ENCODE results near the gene ROBO2. TPM values are rescaled to one million over a fixed set of nuclear protein-coding genes. Genes with fewer than 3 reads are reported as not detected.

ROBO2 gene
- total and polyA plus RNA-seq, 2 donors from 2014 or later: 1.3 to 1.6 TPM

DNA sequence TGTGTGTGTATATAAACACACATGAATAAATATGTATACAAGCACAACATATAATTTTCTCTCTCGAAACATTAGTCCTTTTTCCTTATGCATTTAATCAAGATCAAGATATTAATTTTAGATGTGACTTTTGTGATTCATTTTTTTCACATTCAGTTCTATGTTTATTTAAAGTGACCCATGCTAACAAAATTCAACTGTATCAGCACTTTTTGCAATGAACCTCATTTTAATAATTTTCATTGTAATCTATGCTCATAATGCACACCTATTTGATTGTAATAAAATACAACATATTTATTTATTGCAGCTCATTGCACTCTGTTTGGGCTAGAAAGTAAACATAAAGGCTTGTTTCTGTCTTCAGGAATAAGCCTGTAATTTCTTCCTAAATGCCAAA lies 586.3 kb downstream of the ROBO2 start:
- H3K36me3 ChIP-seq (ENCODE audit: control insufficient read depth in 2 of 3, insufficient read depth in 3 of 3, low read length in 3 of 3): no peaks in the 10 kb centered on the region
- DNase-seq: no peak
- H3K4me3 ChIP-seq (ENCODE audit: low read length in 3 of 3): no peak overlapping the region
- no peaks in the 10 kb centered on the region for H3K27me3 ChIP-seq (ENCODE audit: control insufficient read depth, insufficient read depth, low read length)
- no peak overlapping the region for H3K27ac ChIP-seq (ENCODE audit: low read depth in 2 of 2, low read length in 2 of 2)
- TF ChIP-seq, protein P1, sequence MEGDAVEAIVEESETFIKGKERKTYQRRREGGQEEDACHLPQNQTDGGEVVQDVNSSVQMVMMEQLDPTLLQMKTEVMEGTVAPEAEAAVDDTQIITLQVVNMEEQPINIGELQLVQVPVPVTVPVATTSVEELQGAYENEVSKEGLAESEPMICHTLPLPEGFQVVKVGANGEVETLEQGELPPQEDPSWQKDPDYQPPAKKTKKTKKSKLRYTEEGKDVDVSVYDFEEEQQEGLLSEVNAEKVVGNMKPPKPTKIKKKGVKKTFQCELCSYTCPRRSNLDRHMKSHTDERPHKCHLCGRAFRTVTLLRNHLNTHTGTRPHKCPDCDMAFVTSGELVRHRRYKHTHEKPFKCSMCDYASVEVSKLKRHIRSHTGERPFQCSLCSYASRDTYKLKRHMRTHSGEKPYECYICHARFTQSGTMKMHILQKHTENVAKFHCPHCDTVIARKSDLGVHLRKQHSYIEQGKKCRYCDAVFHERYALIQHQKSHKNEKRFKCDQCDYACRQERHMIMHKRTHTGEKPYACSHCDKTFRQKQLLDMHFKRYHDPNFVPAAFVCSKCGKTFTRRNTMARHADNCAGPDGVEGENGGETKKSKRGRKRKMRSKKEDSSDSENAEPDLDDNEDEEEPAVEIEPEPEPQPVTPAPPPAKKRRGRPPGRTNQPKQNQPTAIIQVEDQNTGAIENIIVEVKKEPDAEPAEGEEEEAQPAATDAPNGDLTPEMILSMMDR (IDR thresholded peaks at IDR 0.05; ENCODE audit: borderline replicate concordance, extremely low read depth, insufficient read depth): no peak
- FAIRE-seq: no peak
- no peak overlapping the region for H3K9ac ChIP-seq (ENCODE audit: low read length in 3 of 3)
- no peaks in the 10 kb centered on the region for H3K4me1 ChIP-seq (ENCODE audit: control insufficient read depth in 2 of 3, insufficient read depth in 2 of 3, low read depth in 1 of 3, low read length in 3 of 3)
- peaks cover 0 to 4% (median 0%) of the 10 kb centered on the region in 3 donors for H3K9me3 ChIP-seq (ENCODE audit: control insufficient read depth in 2 of 3, insufficient read depth in 1 of 3, low read length in 3 of 3)
- intact Hi-C loops (cut with DNase I): no loop called here

DNA sequence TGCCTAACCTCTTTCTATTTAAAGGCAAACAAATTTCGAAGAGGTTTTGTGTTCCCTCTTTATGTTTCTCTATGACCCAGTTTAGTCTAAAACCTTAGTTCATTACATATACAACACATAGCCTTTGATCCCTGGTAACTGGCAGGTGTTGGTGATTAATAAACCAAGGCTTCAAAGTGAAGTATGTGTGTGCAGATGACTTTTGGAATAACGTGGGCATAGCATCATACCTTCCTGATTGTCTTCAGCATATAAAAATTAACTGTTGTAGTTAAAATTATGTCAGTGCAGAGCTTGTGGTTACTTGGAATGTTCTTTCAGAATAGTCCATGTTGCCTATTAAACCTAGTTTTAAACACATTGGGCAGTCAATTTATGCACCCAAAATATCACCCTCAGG lies 608.3 kb downstream of the ROBO2 start:
- DNase-seq (no peak), FAIRE-seq (no peak)
- TF ChIP-seq, protein P1 (IDR thresholded peaks at IDR 0.05; ENCODE audit: borderline replicate concordance, extremely low read depth, insufficient read depth): no peak
- Histone ChIP-seq H3K9me3 (ENCODE audit: control insufficient read depth in 2 of 3, insufficient read depth in 1 of 3, low read length in 3 of 3) (no peaks in the 10 kb centered on the region), H3K27me3 (ENCODE audit: control insufficient read depth, insufficient read depth, low read length) (no peaks in the 10 kb centered on the region), H3K9ac (ENCODE audit: low read length in 3 of 3) (no peak overlapping the region), H3K27ac (ENCODE audit: low read depth in 2 of 2, low read length in 2 of 2) (no peak overlapping the region), H3K36me3 (ENCODE audit: control insufficient read depth in 2 of 3, insufficient read depth in 3 of 3, low read length in 3 of 3) (no peaks in the 10 kb centered on the region), H3K4me3 (ENCODE audit: low read length in 3 of 3) (no peak overlapping the region), H3K4me1 (ENCODE audit: control insufficient read depth in 2 of 3, insufficient read depth in 2 of 3, low read depth in 1 of 3, low read length in 3 of 3) (no peaks in the 10 kb centered on the region)
- intact Hi-C loops (cut with DNase I): no loop called here

DNA sequence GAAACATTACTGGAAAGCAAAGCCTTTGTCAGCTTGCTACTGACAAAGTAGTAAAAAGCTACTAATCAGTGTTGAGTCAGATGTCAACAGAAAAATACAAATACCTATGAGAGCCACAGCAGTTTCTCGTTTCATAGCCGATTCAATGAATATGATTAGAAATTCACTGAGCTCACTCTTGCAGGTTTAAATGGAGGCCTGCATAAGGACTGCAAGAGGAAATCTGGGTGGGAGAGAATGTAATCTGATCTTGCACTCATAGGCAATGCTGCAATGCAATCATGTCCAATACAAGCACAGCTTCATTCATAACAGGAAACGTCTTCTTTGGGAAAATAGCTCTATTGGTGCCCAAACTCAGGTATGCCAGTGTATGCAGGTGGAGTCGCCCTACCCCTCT lies 608.8 kb downstream of the ROBO2 start:
- intact Hi-C loops (cut with DNase I): no loop called here

More for the DNA sequence above, 608.8 kb downstream of the ROBO2 start:
- Histone ChIP-seq H3K4me1 (ENCODE audit: control insufficient read depth in 2 of 3, insufficient read depth in 2 of 3, low read depth in 1 of 3, low read length in 3 of 3) (no peaks in the 10 kb centered on the region), H3K4me3 (ENCODE audit: low read length in 3 of 3) (no peak overlapping the region), H3K9me3 (ENCODE audit: control insufficient read depth in 2 of 3, insufficient read depth in 1 of 3, low read length in 3 of 3) (no peaks in the 10 kb centered on the region), H3K9ac (ENCODE audit: low read length in 3 of 3) (no peak overlapping the region), H3K27ac (ENCODE audit: low read depth in 2 of 2, low read length in 2 of 2) (no peak overlapping the region), H3K27me3 (ENCODE audit: control insufficient read depth, insufficient read depth, low read length) (no peaks in the 10 kb centered on the region), H3K36me3 (ENCODE audit: control insufficient read depth in 2 of 3, insufficient read depth in 3 of 3, low read length in 3 of 3) (no peaks in the 10 kb centered on the region)
- TF ChIP-seq, protein P1 (IDR thresholded peaks at IDR 0.05; ENCODE audit: borderline replicate concordance, extremely low read depth, insufficient read depth): no peak
- DNase-seq (no peak), FAIRE-seq (no peak)
